Measurements from ENCODE around the gene C8G.

C8G gene

DNA sequence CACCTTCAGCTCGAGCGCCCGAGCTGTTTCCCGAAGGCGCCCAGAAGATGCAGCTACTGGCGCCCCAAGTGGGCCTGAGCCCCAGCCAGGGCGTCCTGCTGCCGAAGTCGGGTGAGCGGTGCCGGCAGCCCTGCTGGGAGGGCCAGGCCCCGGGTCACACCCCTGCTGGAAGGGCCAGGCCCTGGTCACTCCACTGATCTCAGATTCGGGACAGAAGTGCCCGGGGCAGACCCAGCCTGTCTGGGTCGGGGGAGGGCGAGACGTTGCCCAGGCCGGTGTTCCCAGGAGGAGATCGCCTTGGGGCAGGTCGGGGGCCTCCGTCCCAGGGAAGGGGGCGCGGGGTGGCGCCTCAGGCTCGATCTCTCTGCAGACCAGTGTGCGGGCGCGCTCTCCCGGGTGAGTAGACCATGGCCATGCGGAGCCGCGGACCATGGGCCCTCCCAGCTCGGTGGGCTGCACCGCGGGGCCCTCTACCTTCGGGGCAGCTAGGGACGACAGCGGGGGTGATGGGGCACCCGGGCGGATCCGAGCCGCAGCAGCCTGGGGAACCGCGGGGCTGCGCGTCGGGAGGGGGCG, 40.1 kb downstream of the C8G start:
- Mint-ChIP-seq H3K4me1 (peaks cover 3% of the 10 kb centered on the region), H3K4me3 (no peak overlapping the region), H3K36me3 (no peaks in the 10 kb centered on the region), H3K27ac (no peak overlapping the region), H3K9me3 (no peaks in the 10 kb centered on the region), H3K27me3 (peaks cover 4% of the 10 kb centered on the region)

DNA sequence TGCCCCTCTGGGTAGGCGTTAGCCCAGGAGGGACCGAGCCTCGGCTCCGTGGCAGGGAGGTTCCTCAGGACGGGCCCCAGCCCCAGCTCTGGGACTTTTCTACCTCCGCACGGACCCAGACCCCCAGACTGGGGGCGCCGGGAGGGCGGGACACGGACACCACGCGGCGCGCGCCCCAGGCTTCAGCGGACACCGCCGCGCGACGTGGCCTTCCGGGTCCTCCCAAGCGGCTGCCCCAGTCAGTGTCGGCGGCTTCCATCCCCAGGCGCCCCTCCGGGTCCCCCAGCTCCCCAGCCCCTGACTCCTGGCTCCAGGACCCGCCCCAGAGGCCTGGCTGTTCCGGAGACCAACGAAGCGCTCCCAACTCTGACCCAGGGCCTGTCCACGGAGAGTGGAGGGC, 40.8 kb downstream of the C8G start:
- Mint-ChIP-seq H3K27ac (no peak overlapping the region), H3K27me3 (peaks cover 4% of the 10 kb centered on the region), H3K36me3 (no peaks in the 10 kb centered on the region), H3K9me3 (no peaks in the 10 kb centered on the region), H3K4me1 (peaks cover 3% of the 10 kb centered on the region), H3K4me3 (no peak overlapping the region)

DNA sequence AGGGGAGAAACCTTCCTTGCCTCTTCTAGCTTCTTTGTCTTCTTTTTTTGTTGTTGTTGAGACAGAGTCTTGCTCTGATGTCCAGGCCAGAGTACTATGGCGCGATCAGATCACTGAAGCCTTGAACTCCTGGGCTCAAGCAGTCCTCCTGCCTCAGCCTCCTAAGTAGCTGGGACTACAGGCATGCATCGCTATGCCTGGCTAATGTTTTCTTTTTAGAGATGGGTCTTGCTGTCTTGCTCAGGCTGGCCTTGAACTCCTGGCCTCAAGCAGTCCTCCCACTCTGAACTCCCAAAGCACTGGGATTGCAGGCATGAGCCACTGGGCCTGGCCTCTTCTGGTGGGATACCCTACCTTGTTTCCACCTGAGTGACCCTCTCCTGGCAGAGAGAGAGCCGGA, 43.8 kb downstream of the C8G start:
- no peak overlapping the region for H3K27ac Mint-ChIP-seq
- peaks cover 18% of the 10 kb centered on the region for H3K4me1 Mint-ChIP-seq
- no peak overlapping the region for H3K4me3 Mint-ChIP-seq
- H3K36me3 Mint-ChIP-seq = no peaks in the 10 kb centered on the region
- peaks cover 2% of the 10 kb centered on the region for H3K27me3 Mint-ChIP-seq
- no peaks in the 10 kb centered on the region for H3K9me3 Mint-ChIP-seq

DNA sequence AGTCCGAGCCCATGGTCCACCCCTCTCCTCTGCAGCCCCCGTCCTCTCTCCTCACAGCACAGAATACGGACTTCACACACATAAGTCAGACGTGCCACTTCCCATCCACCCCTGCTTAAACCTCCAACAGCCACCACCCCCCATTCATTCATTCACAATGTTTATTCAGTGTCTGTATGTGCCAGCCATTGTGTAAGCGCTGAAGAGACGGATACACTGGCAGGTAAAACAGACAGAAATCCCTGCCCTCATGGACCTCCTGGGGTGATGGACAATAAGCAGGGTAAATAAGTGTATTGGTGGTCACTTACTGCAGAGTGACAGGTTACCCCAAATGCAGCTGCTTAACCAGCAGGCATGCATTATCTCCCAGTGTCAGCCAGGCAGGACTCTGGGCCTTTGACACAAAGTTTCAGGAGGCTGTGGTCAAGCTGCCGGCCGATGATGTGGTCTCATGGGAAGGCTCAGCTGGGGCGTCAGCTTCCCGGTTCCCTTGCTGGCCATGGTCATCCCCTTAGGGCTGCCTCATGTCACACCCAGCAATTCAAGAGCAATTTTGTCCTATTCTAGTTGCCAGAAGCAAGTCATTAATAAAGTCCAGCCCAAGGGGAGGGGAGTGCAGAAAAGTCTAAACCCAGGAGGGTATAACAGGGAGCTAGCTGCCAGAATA, 45.3 kb downstream of the C8G start:
- Mint-ChIP-seq H3K36me3 (no peaks in the 10 kb centered on the region), H3K27ac (peak overlapping the region; percentile 81), H3K9me3 (no peaks in the 10 kb centered on the region), H3K27me3 (no peaks in the 10 kb centered on the region), H3K4me3 (peak overlapping the region; percentile 75), H3K4me1 (peaks cover 17% of the 10 kb centered on the region)

DNA sequence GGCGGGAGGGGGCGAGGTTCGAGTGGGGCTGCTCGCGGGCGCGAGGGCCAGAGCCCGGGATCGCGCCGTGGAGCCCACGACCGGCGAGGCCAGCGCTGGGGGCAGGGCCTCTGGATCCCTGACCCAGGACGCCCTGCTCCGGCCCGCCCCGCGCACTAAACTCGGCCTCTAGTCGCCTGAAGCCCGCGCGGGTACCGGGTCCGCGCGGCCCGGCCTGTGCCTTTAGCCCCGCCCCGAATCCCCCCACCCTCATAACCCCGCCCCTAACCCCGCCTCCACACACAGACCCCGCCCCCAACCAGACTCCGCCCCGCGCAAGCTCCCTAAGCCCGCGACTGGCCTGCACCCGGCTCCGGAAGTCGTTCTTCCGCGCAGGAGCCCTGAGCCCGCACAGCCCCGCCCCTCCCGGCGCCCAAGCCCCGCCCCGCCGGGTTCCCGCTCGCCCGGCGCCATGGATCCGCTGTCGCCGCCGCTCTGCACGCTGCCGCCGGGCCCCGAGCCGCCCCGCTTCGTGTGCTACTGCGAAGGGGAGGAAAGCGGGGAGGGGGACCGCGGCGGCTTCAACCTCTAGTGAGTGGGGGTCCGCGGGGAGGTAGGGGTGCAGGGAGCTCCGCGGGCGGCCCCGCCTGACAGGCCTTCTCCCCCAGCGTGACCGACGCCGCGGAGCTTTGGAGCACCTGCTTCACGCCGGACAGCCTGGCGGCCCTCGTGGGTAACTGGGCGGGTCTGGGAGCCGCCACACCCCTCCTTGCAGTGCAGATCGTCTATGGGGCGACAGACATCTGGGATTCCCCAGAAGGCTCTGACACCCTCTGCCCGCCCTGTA, 47.2 kb downstream of the C8G start, which contains the start of gene PAXX:
Gene PAXX, plus strand, starts transcription at position 430 of the 826 bp plus-strand sequence. Its CDS starts 22 bp downstream, at position 452.
- Mint-ChIP-seq H3K9me3 (no peaks in the 10 kb centered on the region), H3K27me3 (no peaks in the 10 kb centered on the region), H3K4me1 (peaks cover 17% of the 10 kb centered on the region), H3K36me3 (no peaks in the 10 kb centered on the region), H3K27ac (peak within 1 kb of the TSS; percentile 72), H3K4me3 (peak within 1 kb of the TSS; percentile 88)

DNA sequence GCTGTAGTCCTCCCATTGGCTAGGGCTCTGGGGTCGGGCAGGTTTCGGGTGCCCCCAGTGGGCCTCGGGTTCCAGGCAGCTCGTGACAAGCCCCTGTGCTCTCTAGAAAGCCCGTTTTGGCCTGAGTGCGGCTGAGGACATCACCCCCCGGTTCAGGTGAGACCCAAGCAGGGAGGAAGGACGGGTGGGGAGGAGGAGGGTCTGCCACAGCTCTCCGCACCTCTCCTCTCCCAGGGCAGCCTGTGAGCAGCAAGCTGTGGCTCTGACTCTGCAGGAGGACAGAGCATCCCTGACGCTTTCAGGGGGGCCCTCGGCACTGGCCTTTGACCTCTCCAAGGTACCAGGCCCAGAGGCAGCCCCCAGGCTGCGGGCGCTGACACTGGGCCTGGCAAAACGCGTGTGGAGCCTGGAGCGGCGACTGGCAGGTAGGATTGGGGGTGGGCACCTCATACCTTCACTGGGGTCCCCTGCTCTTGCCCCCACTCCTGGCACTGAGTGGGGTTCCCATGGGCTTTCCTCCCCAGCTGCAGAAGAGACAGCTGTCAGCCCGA, 47.9 kb downstream of the C8G start:
- Mint-ChIP-seq H3K27ac (peak overlapping the region; percentile 62), H3K4me3 (peak overlapping the region; percentile 88), H3K27me3 (no peaks in the 10 kb centered on the region), H3K4me1 (peaks cover 22% of the 10 kb centered on the region), H3K36me3 (no peaks in the 10 kb centered on the region), H3K9me3 (no peaks in the 10 kb centered on the region)

DNA sequence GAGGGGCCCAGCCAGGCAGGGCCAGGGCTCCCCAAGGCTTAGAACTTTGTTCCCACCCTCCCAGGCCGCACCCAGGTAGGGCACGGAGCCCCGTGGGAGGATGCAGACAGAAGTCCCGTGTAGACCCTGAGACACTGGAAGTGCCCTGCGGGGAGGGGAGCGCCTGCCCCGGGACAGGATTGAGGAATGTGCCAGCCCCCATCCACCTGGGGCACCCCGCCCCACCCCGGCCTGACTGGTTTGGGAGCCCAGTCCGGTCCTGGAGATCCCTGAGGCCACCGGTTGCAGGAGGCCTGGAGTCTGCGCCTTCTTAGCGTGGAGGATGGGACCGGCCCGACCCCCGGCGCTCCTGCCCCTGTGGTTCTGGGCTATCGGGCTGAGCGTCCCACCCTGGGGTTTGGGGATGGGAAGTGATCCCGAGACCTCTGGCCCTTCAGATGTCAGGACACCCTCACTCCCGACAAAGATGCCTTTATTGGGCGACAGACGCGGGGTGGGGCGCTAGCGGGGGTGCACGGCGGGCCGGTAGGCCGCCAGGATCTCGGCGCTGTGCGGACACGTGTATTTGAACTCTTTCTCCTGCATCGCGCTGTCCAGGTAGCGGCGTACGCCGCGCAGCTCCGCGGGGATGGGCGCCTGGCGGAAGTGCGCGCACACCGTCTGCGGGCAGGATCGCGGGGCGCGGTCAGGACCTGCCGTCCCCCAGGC, 49.3 kb downstream of the C8G start:
- Mint-ChIP-seq H3K27me3 (no peaks in the 10 kb centered on the region), H3K27ac (no peak overlapping the region), H3K4me1 (peaks cover 27% of the 10 kb centered on the region), H3K9me3 (no peaks in the 10 kb centered on the region), H3K36me3 (no peaks in the 10 kb centered on the region), H3K4me3 (no peak overlapping the region)

DNA sequence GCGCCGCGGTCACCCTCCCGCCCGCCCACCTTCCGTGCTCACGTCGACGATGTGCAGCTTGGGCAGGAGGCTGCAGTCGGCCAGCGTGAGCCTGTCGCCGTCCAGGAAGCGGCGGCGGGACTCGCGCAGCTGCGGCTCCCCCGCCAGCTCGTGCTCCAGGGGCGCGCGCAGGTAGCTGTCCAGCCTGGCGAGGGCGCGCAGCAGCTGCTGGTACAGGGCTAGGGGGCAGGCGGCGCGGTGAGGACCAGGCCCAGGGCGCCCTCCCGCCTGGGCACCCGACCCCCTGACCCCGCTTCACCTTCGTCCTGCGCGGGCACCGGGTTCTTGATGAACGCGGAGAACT, 49.8 kb downstream of the C8G start:
- no peaks in the 10 kb centered on the region for H3K9me3 Mint-ChIP-seq
- H3K36me3 Mint-ChIP-seq = no peaks in the 10 kb centered on the region
- H3K27me3 Mint-ChIP-seq = no peaks in the 10 kb centered on the region
- no peak overlapping the region for H3K27ac Mint-ChIP-seq
- peaks cover 27% of the 10 kb centered on the region for H3K4me1 Mint-ChIP-seq
- no peak overlapping the region for H3K4me3 Mint-ChIP-seq

DNA sequence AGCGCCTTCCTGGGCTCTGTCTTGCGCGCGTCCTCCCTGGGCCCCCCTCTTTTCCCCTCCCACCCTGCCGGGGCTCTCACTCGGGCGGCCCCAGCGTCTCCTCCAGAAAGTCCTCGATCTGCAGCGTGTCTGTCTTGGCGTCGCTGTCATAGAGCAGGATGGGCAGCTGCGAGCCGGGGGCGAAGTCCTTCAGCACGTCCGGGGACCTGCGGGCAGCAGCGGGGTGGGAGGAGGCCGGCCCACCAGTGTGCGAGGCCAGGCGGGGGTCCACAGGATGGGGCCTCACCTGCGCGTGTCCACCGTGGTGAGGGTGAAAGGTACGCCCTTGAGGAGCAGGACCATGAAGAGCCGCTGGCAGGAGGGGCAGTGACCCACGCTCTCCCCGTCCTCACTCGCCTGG, 50.3 kb downstream of the C8G start:
- H3K9me3 Mint-ChIP-seq = no peaks in the 10 kb centered on the region
- no peaks in the 10 kb centered on the region for H3K27me3 Mint-ChIP-seq
- peaks cover 27% of the 10 kb centered on the region for H3K4me1 Mint-ChIP-seq
- no peak overlapping the region for H3K27ac Mint-ChIP-seq
- no peaks in the 10 kb centered on the region for H3K36me3 Mint-ChIP-seq
- no peak overlapping the region for H3K4me3 Mint-ChIP-seq

DNA sequence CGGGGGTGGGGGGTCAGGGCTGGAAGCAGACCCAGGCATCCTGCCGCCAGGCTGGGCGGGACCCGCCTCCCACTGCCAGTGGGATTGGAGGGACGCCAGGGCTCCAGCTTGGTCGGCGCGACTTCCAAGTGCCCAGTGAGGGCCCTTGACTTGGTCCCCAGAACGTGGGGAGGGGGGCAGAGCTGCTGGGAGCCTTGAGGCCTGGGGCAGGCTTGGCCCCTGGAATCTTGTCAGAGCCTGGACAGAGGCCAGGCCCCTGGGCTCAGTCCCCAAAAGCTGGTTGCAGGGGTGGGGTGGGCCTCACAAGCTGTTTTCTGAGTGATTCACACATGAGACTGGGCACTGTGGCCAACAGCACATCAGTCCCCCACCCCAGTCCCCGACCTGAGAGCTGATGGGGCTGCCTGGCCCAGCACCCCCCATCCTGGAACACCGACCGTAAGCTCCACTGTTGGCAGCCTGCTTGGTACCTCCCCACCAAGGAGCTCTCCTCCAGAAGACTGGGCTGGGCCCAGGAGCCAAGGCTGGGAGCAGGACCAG, 50.8 kb downstream of the C8G start:
- H3K27me3 Mint-ChIP-seq = no peaks in the 10 kb centered on the region
- H3K36me3 Mint-ChIP-seq = no peaks in the 10 kb centered on the region
- peaks cover 27% of the 10 kb centered on the region for H3K4me1 Mint-ChIP-seq
- H3K4me3 Mint-ChIP-seq = peak overlapping the region; percentile 42
- no peaks in the 10 kb centered on the region for H3K9me3 Mint-ChIP-seq
- H3K27ac Mint-ChIP-seq = no peak overlapping the region
